Stimulated activated CD4-positive, alpha-beta T cell treated with anti-CD3 and anti-CD28 coated beads, Interleukin-1b, Interleukin-23, amount 100 ng/mL, for 24 hours (primary cell): ENCODE results near the gene BEX1.
"Not testable (repeated sequence)": the region's sequence is repeated elsewhere in the genome, so short reads cannot be mapped to it uniquely, and the experiment has no call there.

Experiments used
- DNase-seq, 4 experiments: peaks; one replicate each; pipeline ENCODE4 v3.0.0-alpha.2; 2020; ENCODE audit warnings: low read depth in 4 of 4, low spot score in 1 of 4

Gene BEX1

GRCh38 chrX:103063918-103064434, at the start of gene BEX1:
Gene BEX1 (minus strand): TSS chrX:103064171. CDS start chrX:103063274, 897 bp downstream.
- peak in 2 of 4 experiments; percentile 0 to 10 for DNase-seq

GRCh38 chrX:103109497-103109896, 45.5 kb upstream of the BEX1 start:
- not testable (repeated sequence) for DNase-seq

GRCh38 chrX:103107836-103108235, 43.9 kb upstream of the BEX1 start:
- no peak for DNase-seq

GRCh38 chrX:103107227-103107737, 43.3 kb upstream of the BEX1 start:
- DNase-seq, result not testable (repeated sequence)

- not testable (repeated sequence) for DNase-seq
Observed at GRCh38 chrX:103104370-103104769, 40.4 kb upstream of the BEX1 start.

GRCh38 chrX:103103866-103104265, 39.9 kb upstream of the BEX1 start:
- DNase-seq, result not testable (repeated sequence)

- no peak for DNase-seq
Observed at GRCh38 chrX:103101299-103102042, 37.5 kb upstream of the BEX1 start.

- DNase-seq, result no peak
Observed at GRCh38 chrX:103100484-103100883, 36.5 kb upstream of the BEX1 start.

GRCh38 chrX:103099691-103100090, 35.7 kb upstream of the BEX1 start:
- no peak for DNase-seq

- DNase-seq, result no peak
Observed at GRCh38 chrX:103098488-103098887, 34.5 kb upstream of the BEX1 start.

GRCh38 chrX:103092942-103093341, 29.0 kb upstream of the BEX1 start, which contains the start of gene NXF3:
Gene NXF3 (minus strand): TSS chrX:103093143. CDS start chrX:103093023, 120 bp downstream.
- no peak for DNase-seq

GRCh38 chrX:103081051-103081450, 17.1 kb upstream of the BEX1 start:
- DNase-seq, result no peak

- no peak for DNase-seq
Observed at GRCh38 chrX:103073467-103073866, 9.5 kb upstream of the BEX1 start.

GRCh38 chrX:103066606-103067005, 2.6 kb upstream of the BEX1 start:
- no peak for DNase-seq

- DNase-seq, result no peak
Observed at GRCh38 chrX:103063191-103063845, 653 bp downstream of the BEX1 start.

- DNase-seq, result no peak
Observed at GRCh38 chrX:103061486-103061885, 2.5 kb downstream of the BEX1 start.

GRCh38 chrX:103056902-103057301, 7.1 kb downstream of the BEX1 start:
- DNase-seq, result no peak

- no peak for DNase-seq
Observed at GRCh38 chrX:103052625-103053024, 11.3 kb downstream of the BEX1 start.

- DNase-seq, result no peak
Observed at GRCh38 chrX:103051260-103051789, 12.6 kb downstream of the BEX1 start.

- not testable (repeated sequence) for DNase-seq
Observed at GRCh38 chrX:103033371-103033770, 30.6 kb downstream of the BEX1 start.

- DNase-seq, result no peak
Observed at GRCh38 chrX:103017542-103017941, 46.4 kb downstream of the BEX1 start.

GRCh38 chrX:103012945-103013344, 51.0 kb downstream of the BEX1 start:
- no peak for DNase-seq
